Activated CD8-positive, alpha-beta memory T cell treated with anti-CD3 and anti-CD28 coated beads, Interleukin-2, amount 50 U/mL, for 24 hours (primary cell): ENCODE data around the gene SCAPER.
"Not testable (repeated sequence)": the region's sequence is repeated elsewhere in the genome, so short reads cannot be mapped to it uniquely, and the experiment has no call there.

ENCODE experiments used
- DNase-seq: peaks from one replicate; pipeline ENCODE4 v3.0.0-alpha.2; 2020; ENCODE audit errors: extremely low read depth

SCAPER gene

DNA sequence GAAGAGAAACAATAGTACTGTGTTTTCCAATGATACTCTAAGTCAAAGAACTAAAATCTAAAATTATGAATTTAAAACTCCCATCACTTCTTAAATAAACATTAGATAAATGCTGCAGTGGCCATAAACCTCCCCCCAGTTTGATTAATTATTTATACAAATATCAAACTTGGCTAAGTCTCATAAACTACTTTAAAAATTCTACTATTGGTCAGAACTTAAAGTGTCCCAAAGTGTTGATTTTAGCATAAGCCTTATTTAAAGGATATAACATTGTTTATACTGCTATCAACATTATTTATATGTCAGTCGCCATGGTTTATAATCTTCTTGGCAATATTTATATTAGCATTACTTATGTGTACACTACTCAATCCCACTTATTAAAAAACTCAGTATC lies 132.4 kb downstream of the SCAPER start:
- no peak for DNase-seq

DNA sequence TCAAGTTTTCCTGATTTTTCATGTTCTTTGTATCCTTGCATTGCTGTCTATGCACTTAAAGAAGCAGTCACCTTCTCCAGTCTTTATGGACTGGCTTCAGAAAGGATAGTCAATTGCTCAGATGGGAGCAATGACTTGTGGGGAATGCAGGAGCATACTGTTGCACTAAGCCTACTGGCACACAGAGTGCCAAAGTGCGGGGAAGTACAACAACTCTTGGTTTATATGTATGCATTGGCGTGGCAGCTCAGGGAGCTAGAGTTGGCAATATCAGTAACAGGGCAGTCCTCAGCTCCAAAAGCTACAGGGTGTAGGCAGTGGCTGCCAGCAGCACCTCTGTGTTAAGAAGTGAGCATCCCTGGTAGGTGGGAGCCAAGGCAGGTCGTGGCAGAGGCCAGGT lies 141.1 kb downstream of the SCAPER start:
- DNase-seq = no peak

DNA sequence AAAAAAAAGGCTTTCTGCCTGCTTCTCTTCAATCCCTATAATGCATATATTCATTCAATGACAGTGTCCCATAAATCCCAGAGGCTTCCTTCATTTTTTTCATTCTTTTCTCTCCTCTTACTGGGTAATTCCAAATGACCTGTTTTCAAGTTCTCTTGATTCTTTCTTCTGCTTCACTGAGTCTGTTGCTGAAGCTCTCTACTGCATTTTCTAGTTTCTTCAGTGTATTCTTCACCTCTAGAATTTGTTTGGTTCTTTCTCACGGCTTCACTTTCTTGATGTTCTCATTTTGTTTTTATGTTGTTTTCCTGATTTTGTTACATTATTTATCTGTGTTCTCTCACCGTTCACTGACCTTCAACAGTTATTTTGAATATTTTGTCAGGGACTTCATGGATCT lies 141.6 kb downstream of the SCAPER start:
- no peak for DNase-seq

DNA sequence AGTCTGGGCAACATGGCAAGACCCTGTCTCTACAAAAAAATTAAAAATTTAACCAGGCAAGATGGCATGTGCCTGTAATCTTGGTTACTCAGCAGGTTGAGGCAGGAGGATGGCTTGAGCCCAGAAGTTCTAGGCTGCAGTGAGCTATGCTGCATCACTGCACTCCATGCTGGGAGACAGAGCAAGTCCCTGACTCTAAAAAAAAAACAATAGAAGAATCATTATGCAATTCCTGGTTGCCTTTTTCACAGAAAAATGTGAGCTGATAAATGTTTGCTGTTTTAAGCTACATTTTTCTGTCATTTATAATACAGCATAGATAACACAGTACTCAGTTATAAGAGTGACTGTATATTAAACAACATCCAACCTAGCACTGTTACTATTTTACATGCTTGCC lies 148.8 kb downstream of the SCAPER start:
- no peak for DNase-seq

DNA sequence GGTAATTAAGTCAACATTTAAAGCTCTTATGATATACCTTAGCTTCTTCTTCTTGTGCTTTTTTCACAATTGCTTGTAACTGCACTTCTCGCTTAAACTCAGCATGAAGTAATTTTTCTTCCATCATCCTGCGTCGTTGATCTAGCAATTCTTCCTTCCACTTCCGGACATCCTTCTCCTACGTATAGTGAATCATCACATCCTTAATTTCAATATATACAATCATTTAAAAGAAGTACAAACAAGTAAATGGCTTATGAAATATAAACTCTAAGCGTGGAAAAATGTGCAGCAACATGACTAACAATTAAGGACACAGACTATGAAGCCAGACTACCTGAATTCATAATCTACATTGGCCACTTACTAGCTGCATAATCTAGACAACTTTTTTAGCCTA lies 151.4 kb downstream of the SCAPER start:
- no peak for DNase-seq

DNA sequence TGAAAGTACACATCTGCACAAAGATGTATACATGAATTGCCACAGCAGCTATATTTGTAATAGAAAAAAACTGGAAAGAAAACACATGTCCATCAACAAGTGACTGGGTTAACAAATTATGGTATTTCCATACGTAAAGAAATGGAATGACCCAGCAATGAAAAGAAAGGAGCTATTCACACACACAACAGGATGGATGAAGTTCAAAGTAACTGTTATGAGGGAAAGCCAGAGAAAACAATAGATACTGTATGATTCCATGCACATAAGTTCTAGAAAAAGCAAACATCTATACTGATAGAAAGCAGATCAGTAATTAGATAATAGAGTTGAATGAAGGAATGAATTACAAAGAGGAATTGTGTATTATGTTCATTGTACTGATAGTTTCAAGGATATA lies 152.0 kb downstream of the SCAPER start:
- DNase-seq = no peak

DNA sequence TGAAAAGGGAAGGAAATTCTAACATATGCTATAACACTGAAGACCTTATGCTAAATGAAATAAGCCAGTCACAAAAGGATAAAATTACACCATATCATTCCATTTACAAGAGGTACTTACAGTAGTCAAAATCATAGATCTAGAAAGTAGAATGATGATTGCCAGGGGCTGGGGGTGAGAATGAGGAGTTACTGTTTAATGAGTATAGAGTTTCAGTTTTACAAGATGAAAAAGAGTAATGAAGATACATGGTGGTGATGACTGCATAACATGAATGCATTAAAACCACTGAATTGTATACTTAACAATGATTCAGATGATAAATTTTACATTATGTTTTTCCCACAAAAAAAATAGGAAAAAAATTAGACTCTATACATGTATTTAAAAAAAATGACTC lies 152.6 kb downstream of the SCAPER start:
- DNase-seq = no peak

DNA sequence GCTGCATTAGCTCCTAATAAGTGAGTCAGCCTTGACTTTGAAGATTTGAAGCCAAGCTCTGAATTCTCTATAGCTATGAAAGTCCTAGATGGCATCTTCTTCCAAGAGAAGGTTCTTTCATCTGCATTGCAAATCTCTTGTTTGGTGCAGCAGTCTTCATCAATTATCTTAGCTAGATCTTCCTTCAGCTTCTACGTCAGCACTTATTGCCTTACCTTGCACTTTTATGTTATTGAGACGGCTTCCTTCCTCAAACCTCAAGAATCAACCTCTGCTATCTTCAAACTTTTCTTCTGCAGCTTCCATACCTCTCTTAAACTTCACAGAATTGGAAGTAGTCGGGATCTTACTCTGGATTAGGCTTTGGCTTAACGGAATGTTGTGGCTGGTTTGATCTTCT lies 167.6 kb downstream of the SCAPER start:
- DNase-seq = no peak

DNA sequence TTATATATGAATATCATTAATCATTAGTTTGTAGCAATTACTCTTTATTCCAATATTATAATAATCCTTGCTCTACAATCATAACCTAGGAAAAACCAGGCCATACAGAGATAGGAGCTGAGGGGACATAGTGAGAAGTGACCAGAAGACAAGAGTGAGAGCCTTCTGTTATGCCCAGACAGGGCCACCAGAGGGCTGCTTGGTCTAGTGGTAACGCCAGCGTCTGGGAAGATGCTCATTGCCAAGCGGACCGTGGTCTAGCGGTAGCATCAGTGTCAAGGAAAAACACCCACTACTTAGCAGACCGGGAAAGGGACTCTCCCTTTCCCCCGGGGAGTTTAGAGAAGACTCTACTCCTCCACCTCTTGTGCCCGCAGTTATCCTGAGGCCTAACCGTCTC lies 172.8 kb downstream of the SCAPER start:
- not testable (repeated sequence) for DNase-seq

DNA sequence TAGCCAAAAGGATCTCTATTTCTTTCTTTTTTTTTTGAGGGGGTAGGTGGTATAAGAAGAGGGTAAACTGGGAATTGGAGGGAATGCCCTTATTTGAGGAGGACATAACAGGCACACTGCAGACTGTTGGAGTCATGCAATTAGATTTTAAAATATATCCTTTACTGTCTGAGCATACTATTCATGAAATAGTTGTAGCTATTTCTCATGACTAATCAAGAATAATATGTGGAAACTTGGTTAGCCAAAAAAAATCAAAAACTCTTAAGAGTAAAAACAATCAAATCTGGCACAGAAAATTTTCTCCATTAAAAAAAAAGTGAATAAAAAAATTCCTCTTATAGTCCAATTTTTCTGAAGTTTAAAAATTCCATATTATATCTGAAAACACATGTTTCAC lies 174.9 kb downstream of the SCAPER start:
- no peak for DNase-seq

DNA sequence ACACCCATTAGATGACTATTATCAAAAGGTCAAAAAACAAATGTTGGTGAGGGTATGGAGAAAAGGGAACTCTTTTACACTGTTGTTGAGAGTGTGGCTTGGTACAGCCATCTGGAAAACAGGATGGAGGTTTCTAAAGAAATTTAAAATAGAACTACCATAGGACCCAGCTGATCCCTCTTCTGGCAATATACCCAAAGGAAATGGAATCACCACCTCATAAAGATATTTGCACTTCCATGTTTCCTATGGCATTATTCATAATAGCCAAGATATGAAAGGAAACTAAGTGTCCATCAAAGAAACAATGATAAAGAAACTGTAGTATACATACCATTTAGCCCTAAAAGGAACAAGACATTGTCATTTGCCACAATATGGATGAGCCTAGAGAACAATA lies 186.3 kb downstream of the SCAPER start:
- DNase-seq = no peak

DNA sequence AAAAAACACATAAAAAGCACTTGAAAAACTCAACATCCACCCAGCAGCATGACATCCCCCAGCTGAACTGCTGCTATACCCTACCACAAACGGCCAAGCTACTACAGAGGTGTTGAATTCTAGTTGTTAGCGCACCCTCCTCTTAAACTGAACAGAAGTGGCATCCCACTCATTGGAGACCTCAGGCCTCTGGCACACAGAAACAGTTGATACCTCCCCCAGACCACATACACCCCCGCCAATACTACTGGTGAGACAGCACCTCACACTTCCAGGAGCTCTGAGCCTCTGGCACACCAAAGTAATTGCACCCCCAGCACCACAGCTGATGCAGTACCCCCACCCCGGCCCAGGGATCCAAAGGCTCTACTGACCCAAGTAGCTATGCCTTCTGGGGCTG lies 190.2 kb downstream of the SCAPER start:
- no peak for DNase-seq

DNA sequence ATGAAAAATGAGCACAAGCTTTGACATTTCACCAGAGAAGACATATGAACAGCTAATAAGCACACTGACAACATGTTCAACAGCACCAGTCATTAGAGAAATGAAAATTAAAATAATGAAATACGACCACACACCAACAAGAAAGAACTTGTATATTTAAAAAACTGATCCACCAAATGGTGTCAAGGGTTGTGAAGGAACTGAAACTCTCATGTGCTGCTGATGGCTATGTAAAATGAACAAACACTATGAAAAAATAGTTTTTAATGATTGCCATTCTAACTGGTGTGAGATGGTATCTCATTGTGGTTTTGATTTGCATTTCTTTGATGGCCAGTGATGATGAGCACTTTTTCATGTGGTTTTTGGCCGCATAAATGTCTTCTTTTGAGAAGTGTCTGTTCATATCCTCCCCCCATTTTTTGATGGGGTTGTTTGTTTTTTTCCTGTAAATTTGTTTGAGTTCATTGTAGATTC lies 193.8 kb downstream of the SCAPER start:
- no peak for DNase-seq

DNA sequence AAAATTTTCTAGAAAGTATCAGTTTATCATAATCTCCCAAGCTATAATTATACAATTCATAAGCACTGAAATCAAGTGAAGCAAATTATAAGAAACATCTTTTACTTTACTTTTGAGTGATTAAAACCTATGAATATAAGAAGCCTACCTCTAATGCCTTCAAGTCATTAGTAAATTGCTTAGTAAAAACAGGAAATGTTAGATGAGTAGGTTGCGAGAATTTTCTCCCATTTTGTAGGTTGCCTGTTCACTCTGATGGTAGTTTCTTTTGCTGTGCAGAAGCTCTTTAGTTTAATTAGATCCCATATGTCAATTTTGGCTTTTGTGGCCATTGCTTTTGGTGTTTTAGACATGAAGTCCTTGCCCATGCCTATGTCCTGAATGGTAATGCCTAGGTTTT lies 201.1 kb downstream of the SCAPER start:
- DNase-seq = not testable (repeated sequence)

DNA sequence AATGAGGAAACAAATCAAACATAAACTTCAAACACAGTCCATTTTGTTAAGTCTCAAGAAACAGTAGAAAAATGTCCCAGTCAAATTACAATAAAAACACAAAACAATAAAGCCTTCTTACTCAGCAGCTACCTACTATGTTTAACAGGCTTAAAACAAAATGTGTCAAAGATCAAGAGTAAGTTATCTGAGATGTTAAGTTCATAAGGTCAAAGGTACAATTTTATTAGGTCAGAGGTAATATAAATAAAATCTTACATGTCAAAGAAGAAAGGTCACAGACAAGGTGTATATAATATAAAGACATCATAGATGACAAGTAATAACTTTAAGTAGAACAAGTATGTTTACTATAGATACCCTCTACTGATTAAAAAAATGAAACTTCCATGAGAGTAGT lies 208.3 kb downstream of the SCAPER start:
- no peak for DNase-seq

DNA sequence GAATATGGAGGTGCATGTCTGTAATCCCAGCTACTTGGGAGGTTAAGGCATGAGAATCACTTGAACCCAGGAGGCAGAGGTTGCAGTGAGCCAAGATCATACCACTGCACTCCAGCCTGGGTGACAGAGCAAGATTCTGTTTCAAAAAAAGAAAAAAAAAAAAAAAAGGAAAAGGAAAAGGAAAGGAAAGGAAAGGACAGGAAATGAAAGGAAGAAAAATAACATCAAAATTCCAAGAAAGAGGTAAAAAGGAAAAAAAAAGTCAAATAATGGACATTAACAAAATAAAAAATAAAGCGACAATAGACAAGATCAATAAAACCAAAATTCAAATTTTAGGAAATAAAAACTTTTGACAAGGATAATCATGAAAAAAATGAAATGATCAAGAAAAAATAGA lies 212.6 kb downstream of the SCAPER start:
- DNase-seq = not testable (repeated sequence)

DNA sequence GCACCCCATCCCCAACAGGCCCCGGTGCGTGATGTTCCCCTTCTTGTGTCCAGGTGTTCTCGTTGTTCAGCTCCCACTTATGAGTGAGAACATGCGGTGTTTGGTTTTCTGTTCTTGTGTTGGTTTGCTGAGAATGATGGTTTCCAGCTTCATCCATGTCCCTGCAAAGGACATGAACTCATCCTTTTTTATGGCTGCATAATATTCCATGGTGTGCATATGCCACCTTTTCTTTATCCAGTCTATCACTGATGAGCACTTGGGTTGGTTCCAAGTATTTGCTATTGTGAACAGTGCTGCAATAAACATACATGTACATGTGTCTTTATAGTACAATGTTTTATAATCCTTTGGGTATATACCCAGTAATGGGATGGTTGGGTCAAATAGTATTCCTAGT lies 217.5 kb downstream of the SCAPER start:
- DNase-seq = not testable (repeated sequence)

DNA sequence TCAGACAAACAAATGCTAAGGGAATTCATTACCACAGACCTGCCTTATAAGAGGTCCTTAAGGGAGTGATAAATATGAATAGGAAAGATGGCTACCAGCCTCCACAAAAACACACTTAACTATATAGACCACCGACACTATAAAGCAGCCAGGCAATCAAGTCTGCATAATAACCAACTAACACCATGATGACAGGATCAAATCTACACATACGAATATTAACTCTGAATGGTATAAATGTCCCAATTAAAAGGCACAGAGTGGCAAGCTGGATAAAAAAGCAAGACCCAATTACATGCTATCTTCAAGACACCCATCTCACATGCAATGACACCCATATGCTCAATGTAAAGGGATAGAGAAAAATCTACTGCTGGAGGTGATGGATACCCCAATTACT lies 221.1 kb downstream of the SCAPER start:
- DNase-seq = no peak

DNA sequence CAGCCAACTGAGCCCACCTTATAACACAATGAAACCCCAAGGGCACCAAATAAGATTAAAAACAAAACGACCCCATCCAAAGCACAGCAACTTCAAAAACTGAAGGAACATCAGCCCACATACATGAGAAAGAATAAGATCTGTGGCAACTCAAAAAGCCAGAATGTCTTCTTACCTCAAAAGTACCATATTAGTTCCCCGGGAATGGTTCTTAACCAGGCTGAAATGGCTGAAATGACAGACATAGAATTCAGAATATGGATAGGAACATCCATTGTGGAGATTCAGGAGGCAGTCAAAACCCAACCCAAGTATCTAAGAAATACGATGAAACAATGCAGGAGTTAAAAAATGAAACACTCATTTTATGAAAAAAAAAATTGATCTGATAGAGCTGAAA lies 222.3 kb downstream of the SCAPER start:
- no peak for DNase-seq

DNA sequence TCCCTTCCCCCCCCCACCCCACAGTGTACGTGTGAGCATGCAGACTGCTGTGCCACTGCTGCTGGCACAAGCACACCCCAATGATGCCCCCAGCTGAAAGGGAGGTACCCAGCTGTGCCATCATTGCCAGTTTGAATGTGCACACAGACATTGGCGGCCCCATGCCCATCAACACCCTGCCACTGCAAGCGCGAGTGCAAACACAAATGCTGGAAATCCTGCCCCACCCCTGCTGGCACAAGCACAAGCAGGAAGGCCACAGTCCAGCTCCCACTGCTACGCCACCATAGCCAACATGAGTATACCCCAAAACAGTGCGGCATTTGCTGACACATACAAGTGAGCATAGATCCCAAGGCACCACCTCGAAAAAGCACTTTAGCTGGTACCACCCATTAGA lies 222.9 kb downstream of the SCAPER start:
- no peak for DNase-seq

DNA sequence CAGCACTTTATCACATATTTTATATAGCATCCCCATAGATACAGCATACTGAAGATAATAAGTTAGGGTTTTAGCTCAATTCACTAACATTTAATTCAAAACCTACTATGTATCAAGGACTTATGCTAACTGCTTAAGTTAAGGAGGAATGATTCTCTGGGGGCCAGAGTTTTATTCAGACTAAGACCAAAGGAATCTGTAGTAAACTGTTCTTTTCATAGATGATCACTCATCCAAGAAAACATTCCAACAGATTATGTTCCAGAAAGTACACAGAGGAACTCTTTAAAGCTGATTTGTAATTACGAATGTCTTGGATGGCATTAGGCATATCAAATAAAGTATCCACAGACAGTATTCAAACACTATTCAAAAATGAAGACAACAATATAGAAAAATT lies 226.4 kb downstream of the SCAPER start:
- no peak for DNase-seq

DNA sequence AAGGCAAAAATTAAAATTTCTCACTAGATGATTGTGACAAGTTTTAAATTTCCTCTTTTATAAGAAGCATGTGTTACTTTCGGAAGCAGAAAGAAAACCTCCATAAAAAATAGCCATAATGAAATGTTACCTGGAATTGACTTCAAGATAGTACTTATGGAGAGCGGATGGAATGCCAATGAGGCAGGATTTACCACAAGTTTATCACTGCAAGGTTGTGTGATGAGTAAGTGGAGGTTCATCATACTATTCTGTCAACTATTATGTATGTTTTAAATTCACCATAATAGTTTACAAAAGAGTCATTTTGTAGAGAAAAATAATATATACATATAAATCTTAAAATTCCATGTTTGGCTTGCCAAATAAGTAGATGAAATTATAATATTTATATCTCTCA lies 230.3 kb downstream of the SCAPER start:
- DNase-seq = no peak

DNA sequence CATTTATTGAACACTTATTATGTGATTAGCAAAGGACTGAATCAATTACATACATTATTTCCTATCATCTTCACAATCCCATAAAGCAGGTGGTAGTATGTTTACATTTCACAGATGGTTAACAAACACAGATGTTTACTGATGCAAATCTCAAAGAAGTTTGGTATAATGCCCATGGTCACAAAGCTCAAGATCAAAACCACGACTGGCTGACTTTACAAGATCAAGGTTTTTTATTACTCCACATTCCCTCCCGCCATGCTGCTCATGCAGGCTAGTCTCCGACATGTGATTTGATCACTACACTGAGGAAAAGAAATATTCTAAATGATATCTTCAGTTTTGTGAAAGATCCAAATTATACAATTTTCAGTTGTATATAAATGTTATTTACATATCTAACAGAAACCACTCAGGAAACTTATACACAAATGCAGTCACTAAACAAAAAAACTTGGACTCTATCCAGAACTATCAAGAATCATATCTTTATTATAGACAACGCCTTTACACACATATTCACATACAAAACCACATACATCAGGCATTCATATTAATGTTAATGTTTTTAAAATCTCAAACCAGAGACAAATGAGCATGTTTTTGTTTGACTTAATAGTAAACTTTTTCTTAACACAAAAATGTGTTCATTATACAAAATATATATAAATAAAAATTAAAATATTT lies 235.5 kb downstream of the SCAPER start:
- no peak for DNase-seq

DNA sequence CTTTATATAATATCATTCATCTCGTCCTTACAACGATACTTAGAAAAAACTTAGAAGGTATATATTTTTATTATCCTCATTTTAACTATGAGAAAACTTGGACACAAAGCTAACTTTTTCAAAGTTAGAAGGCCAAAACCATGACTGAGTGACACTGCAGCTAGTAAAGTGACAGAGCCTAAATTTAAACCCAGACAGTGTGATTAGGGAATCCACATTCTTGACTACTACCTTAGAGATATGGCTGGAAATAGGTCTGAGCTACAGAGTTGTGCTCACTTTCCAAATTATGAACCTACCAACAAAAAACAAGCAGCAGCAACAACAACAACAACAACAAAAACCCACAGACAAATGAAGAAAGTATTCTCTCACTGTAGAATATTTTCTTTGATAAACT lies 236.2 kb downstream of the SCAPER start:
- no peak for DNase-seq
